ENCODE data around the gene ZNF569. TPM values are rescaled to one million over a fixed set of nuclear protein-coding genes. Genes with fewer than 3 reads are reported as not detected.
A peak's percentile ranks its signal among the peaks of the same experiment; 100 is the strongest.
"Not testable (repeated sequence)": the region's sequence is repeated elsewhere in the genome, so short reads cannot be mapped to it uniquely, and the experiment has no call there.

The ZNF569 gene
- total RNA-seq, 1 experiment from 2014 or later, result 2.0 TPM

GRCh38 chr19:37413313-37414084, 53.7 kb downstream of the ZNF569 start:
- Histone ChIP-seq H3K9me3 (peaks cover 55% of the 10 kb centered on the region), H3K4me3 (no peak overlapping the region), H3K27me3 (no peaks in the 10 kb centered on the region), H3K36me3 (no peaks in the 10 kb centered on the region)
- no peak for DNase-seq

- no peaks in the 10 kb centered on the region for H3K27me3 ChIP-seq
- peaks cover 58% of the 10 kb centered on the region for H3K9me3 ChIP-seq
- H3K4me3 ChIP-seq, result no peak overlapping the region
- no peaks in the 10 kb centered on the region for H3K36me3 ChIP-seq
- no peak for DNase-seq
These were observed 54.5 kb downstream of the ZNF569 start for GRCh38 chr19:37412700-37413099.

GRCh38 chr19:37406140-37406846, 61.0 kb downstream of the ZNF569 start:
- not testable (repeated sequence) for H3K36me3 ChIP-seq, H3K4me3 ChIP-seq, DNase-seq, H3K27me3 ChIP-seq
- peaks cover 23% of the 10 kb centered on the region for H3K9me3 ChIP-seq

GRCh38 chr19:37403403-37403802, 63.8 kb downstream of the ZNF569 start:
- H3K36me3 ChIP-seq, result no peaks in the 10 kb centered on the region
- DNase-seq, result no peak
- H3K9me3 ChIP-seq, result peaks cover 11% of the 10 kb centered on the region
- no peaks in the 10 kb centered on the region for H3K27me3 ChIP-seq
- no peak overlapping the region for H3K4me3 ChIP-seq

GRCh38 chr19:37401078-37401477, 66.2 kb downstream of the ZNF569 start:
- DNase-seq, result no peak
- H3K4me3 ChIP-seq, result no peak overlapping the region
- H3K9me3 ChIP-seq, result peaks cover 6% of the 10 kb centered on the region; the same call in 1 of the 2 replicates
- H3K36me3 ChIP-seq, result no peaks in the 10 kb centered on the region
- no peaks in the 10 kb centered on the region for H3K27me3 ChIP-seq

GRCh38 chr19:37391399-37391798, 75.8 kb downstream of the ZNF569 start:
- H3K4me3 ChIP-seq, DNase-seq, H3K27me3 ChIP-seq: not testable (repeated sequence)
- Histone ChIP-seq H3K36me3 (peaks cover 35% of the 10 kb centered on the region), H3K9me3 (peaks cover 49% of the 10 kb centered on the region)

- Histone ChIP-seq H3K4me3 (no peak overlapping the region), H3K27me3 (no peaks in the 10 kb centered on the region), H3K36me3 (peaks cover 52% of the 10 kb centered on the region), H3K9me3 (peaks cover 52% of the 10 kb centered on the region)
- DNase-seq, result no peak
These were observed 78.0 kb downstream of the ZNF569 start for GRCh38 chr19:37389234-37389633.

- DNase-seq, result peak; percentile 97
- H3K36me3 ChIP-seq, result peaks cover 28% of the 10 kb centered on the region
- peaks cover 26% of the 10 kb centered on the region for H3K9me3 ChIP-seq
- no peaks in the 10 kb centered on the region for H3K27me3 ChIP-seq
- H3K4me3 ChIP-seq, result peak within 1 kb of the TSS; percentile 85
These were observed 96.2 kb downstream of the ZNF569 start, which contains the start of gene ZNF527 for GRCh38 chr19:37370880-37371661. TSS of gene ZNF527 (plus strand) at chr19:37371099. CDS start at chr19:37374199, 3,100 bp downstream.

GRCh38 chr19:37370386-37370879, 96.8 kb downstream of the ZNF569 start:
- peak overlapping the region; percentile 85 for H3K4me3 ChIP-seq
- not testable (repeated sequence) for DNase-seq, H3K27me3 ChIP-seq
- H3K36me3 ChIP-seq, result peaks cover 22% of the 10 kb centered on the region
- peaks cover 30% of the 10 kb centered on the region for H3K9me3 ChIP-seq

- H3K36me3 ChIP-seq, result peaks cover 54% of the 10 kb centered on the region
- H3K9me3 ChIP-seq, result peaks cover 19% of the 10 kb centered on the region
- DNase-seq, result no peak
- H3K27me3 ChIP-seq, result no peaks in the 10 kb centered on the region
- no peak overlapping the region for H3K4me3 ChIP-seq
These were observed 104.5 kb downstream of the ZNF569 start for GRCh38 chr19:37362733-37363132.

- Histone ChIP-seq H3K36me3 (peaks cover 59% of the 10 kb centered on the region), H3K9me3 (peaks cover 21% of the 10 kb centered on the region), H3K4me3 (no peak overlapping the region), H3K27me3 (no peaks in the 10 kb centered on the region)
- DNase-seq, result no peak
These were observed 105.2 kb downstream of the ZNF569 start for GRCh38 chr19:37361994-37362393.

Other genes with a start within 250 kb of the ZNF569 start
- 2.1 and 11.7 TPM in 2 replicates for gene ZNF383, start 249.2 kb downstream of the ZNF569 start, total RNA-seq (2014; rRNA removed; shearing (Covaris generic); ENCODE audit: low replicate concordance)
- gene ZNF527, start 96.3 kb downstream of the ZNF569 start, total RNA-seq (2014; rRNA removed; shearing (Covaris generic); ENCODE audit: low replicate concordance), result 3.4 and 5.9 TPM in 2 replicates
- not detected in 2 replicates for gene ZNF570, start 1.9 kb upstream of the ZNF569 start, total RNA-seq (2014; rRNA removed; shearing (Covaris generic); ENCODE audit: low replicate concordance)
- not detected in 2 replicates for gene ZNF793, start 39.5 kb upstream of the ZNF569 start, total RNA-seq (2014; rRNA removed; shearing (Covaris generic); ENCODE audit: low replicate concordance)
- 3.0 and 13.6 TPM in 2 replicates for gene ZNF571, start 127.3 kb upstream of the ZNF569 start, total RNA-seq (2014; rRNA removed; shearing (Covaris generic); ENCODE audit: low replicate concordance)
- 0.12 TPM in 1 of 2 replicates, not detected in the other for gene ZNF540, start 127.4 kb upstream of the ZNF569 start, total RNA-seq (2014; rRNA removed; shearing (Covaris generic); ENCODE audit: low replicate concordance)
- 27.0 and 30.2 TPM in 2 replicates for gene ZFP30, start 188.0 kb upstream of the ZNF569 start, total RNA-seq (2014; rRNA removed; shearing (Covaris generic); ENCODE audit: low replicate concordance)

All from MG63 (cell line).